GM12878 (cell line): Measurements from ENCODE around the gene STAT5A. TPM values are rescaled to one million over a fixed set of nuclear protein-coding genes. Genes with fewer than 3 reads are reported as not detected.

ENCODE experiments used
- ATAC-seq: fragments of 200-7000 bp; cut with Tn5 transposase; 3 replicates; pipeline ENCODE4 v1.9.1; 2020; ENCODE audit warnings: mild to moderate bottlenecking, moderate library complexity
- BruUV-seq: library from RNA; stranded (reverse); fragments of 400-500 nt; replicated peaks from 2 replicates; lab custom pipeline; 2021; lab: Mats Ljungman, UMichigan
- CTCF ChIA-PET: fragments of 300-600 bp; sonication (Branson Sonifier 250); formaldehyde crosslinking; extraction: SDS; loops from one replicate; lab custom pipeline; 2021; ENCODE audit warnings: inconsistent platforms; lab: Yijun Ruan, JAX
- POLR2A ChIA-PET: fragments of 350-600 bp; formaldehyde crosslinking; extraction: SDS; loops from one replicate; lab custom pipeline; 2021; ENCODE audit warnings: inconsistent platforms; lab: Charles Lee
- RAD21 ChIA-PET: fragments of 300-600 bp; sonication (Branson Sonifier 250); formaldehyde crosslinking; loops from one replicate; lab custom pipeline; 2023; ENCODE audit warnings: antibody characterized with exemption; ENCODE audit not compliant: unreplicated experiment; lab: Charles Lee
- SMC1A ChIA-PET: fragments of 300-600 bp; sonication (Branson Sonifier 250); formaldehyde crosslinking; loops from one replicate; lab custom pipeline; 2023; ENCODE audit not compliant: unreplicated experiment, uncharacterized antibody; lab: Charles Lee
- DNase-seq: peaks from one replicate; pipeline ENCODE4 v3.0.0-alpha.2; 2011; ENCODE audit warnings: low read depth, low spot score
- FAIRE-seq: peaks from 3 replicates; lab custom pipeline; 2011; peaks lifted over from hg19 to GRCh38; lab: Jason Lieb, UNC
- H2AFZ ChIP-seq: 2 replicates; pipeline ENCODE4 v1.6.0; 2011; ENCODE audit warnings: low read depth, low read length, control low read depth; ENCODE audit not compliant: control insufficient read depth
- H3K27ac ChIP-seq: 2 replicates; pipeline ENCODE4 v1.5.1; 2011; ENCODE audit warnings: control low read depth; ENCODE audit not compliant: control insufficient read depth, insufficient read depth
- H3K27me3 ChIP-seq, 2 experiments: replicated peaks in 1 of 2; 2 replicates each; pipeline versions ENCODE4 v1.6.0 to v1.6.1; 2011; ENCODE audit warnings: low read length in 1 of 2; ENCODE audit not compliant: control insufficient read depth in 2 of 2, insufficient read depth in 2 of 2
- H3K36me3 ChIP-seq, 2 experiments: 2 replicates each; pipeline ENCODE4 v1.5.1; 2011; ENCODE audit warnings: low read length in 1 of 2; ENCODE audit not compliant: control insufficient read depth in 2 of 2, insufficient read depth in 2 of 2
- H3K4me1 ChIP-seq: 2 replicates; pipeline ENCODE4 v1.6.1; 2011; ENCODE audit warnings: mild to moderate bottlenecking, low read length, moderate library complexity, mixed read lengths; ENCODE audit not compliant: control insufficient read depth, insufficient read depth
- H3K4me2 ChIP-seq: 2 replicates; pipeline ENCODE4 v1.6.0; 2011; ENCODE audit warnings: control low read depth; ENCODE audit not compliant: control insufficient read depth, insufficient read depth
- H3K4me3 ChIP-seq: fragments of 200-600 bp; sonication (generic); 2 replicates; pipeline ENCODE4 v1.5.1; 2016
- H3K79me2 ChIP-seq: 2 replicates; pipeline ENCODE4 v1.6.0; 2011; ENCODE audit warnings: low read length; ENCODE audit not compliant: control insufficient read depth, insufficient read depth
- H3K9ac ChIP-seq: 2 replicates; pipeline ENCODE4 v1.8.0; 2011; ENCODE audit warnings: low read length, control low read depth, mixed read lengths; ENCODE audit not compliant: control insufficient read depth, insufficient read depth
- H3K9me3 ChIP-seq: replicated peaks from 3 replicates; pipeline ENCODE4 v1.5.1; 2011; ENCODE audit warnings: mild to moderate bottlenecking, low read length; ENCODE audit not compliant: control insufficient read depth, insufficient read depth
- H4K20me1 ChIP-seq: 2 replicates; pipeline ENCODE4 v1.6.0; 2011; ENCODE audit not compliant: control insufficient read depth, insufficient read depth
- E2F4 ChIP-seq: IDR thresholded peaks from 2 replicates; pipeline ENCODE4 v1.6.1; 2012; ENCODE audit warnings: low read depth, low read length, improper control_type of control experiment
- HSF1 ChIP-seq: fragments of 150-350 bp; IDR thresholded peaks from 2 replicates; pipeline ENCODE4 v1.6.1; 2014; ENCODE audit warnings: mild to moderate bottlenecking, low read depth, low read length
- JUNB ChIP-seq: IDR thresholded peaks from 2 replicates; pipeline ENCODE4 v1.6.1; 2016; ENCODE audit warnings: antibody characterized with exemption, mild to moderate bottlenecking
- MTA3 ChIP-seq: IDR thresholded peaks from 2 replicates; pipeline ENCODE4 v1.6.1; 2012; ENCODE audit warnings: low read length, inconsistent platforms, borderline replicate concordance
- MXI1 ChIP-seq: fragments of 150-350 bp; IDR thresholded peaks from 2 replicates; pipeline ENCODE4 v1.6.1; 2011; ENCODE audit warnings: low read depth, mild to moderate bottlenecking, inconsistent platforms, low read length, improper control_type of control experiment
- NFIC ChIP-seq: IDR thresholded peaks from 2 replicates; pipeline ENCODE4 v1.6.1; 2012; ENCODE audit warnings: low read depth, mild to moderate bottlenecking, inconsistent platforms, low read length, moderate library complexity
- POLR2A ChIP-seq: IDR thresholded peaks from 2 replicates; pipeline ENCODE4 v1.6.1; 2011; ENCODE audit warnings: low read depth, mild to moderate bottlenecking, low read length
- RB1 ChIP-seq: fragments of 450-650 bp; formaldehyde crosslinking; IDR thresholded peaks from 2 replicates; pipeline ENCODE4 v1.6.1; 2017; ENCODE audit warnings: mild to moderate bottlenecking, borderline replicate concordance
- RELB ChIP-seq: fragments of 450-650 bp; IDR thresholded peaks from 2 replicates; pipeline ENCODE4 v1.6.1; 2017; ENCODE audit warnings: low read depth, mild to moderate bottlenecking, moderate library complexity
- TAF1 ChIP-seq: IDR thresholded peaks from 2 replicates; pipeline ENCODE4 v1.6.1; 2011; ENCODE audit warnings: mild to moderate bottlenecking, low read depth, low read length, borderline replicate concordance
- TCF7 ChIP-seq: IDR thresholded peaks from 2 replicates; pipeline ENCODE4 v1.6.1; 2014; ENCODE audit warnings: antibody characterized with exemption, borderline replicate concordance
- ZBTB33 ChIP-seq: fragments of 450-650 bp; IDR thresholded peaks from 2 replicates; pipeline ENCODE4 v1.6.1; 2017; ENCODE audit warnings: mild to moderate bottlenecking
- ZNF622 ChIP-seq: fragments of 450-650 bp; IDR thresholded peaks from 2 replicates; pipeline ENCODE4 v1.6.1; 2017; ENCODE audit warnings: mild to moderate bottlenecking, inconsistent platforms
- WGBS: methylation state at CpG from one replicate; pipeline ENCODE4 v1.1.6; 2016; ENCODE audit warnings: low lambda C conversion rate; ENCODE audit not compliant: insufficient replicate concordance, insufficient coverage; ENCODE audit errors: missing lambda C conversion rate; 5-methylcytosine and 5-hydroxymethylcytosine counted together
- in situ Hi-C: fragments of 300-500 bp; cut with MboI; formaldehyde crosslinking; loops from 9 replicates; pipeline ENCODE4 v1.14.3; 2018; ENCODE audit warnings: mixed read lengths
- intact Hi-C: fragments of 100-400 bp; cut with micrococcal nuclease; formaldehyde crosslinking; loops from one replicate; pipeline ENCODE4 v1.14.2; 2022; ENCODE audit not compliant: unreplicated experiment
- polyA plus RNA-seq, 11 experiments: library from polyadenylated mRNA; depleted of rRNA in 4 of 11; unstranded in 6 of 11; stranded (reverse) in 5 of 11; fragments of >200 nt; fragmentation: Nextera tagmentation in 4 of 11; fragmentation: Illumina TruSeq in 1 of 11; extraction: Ambion mirVana in 4 of 11; extraction: Trizol in 1 of 11; gene quantifications; 1 replicate in 1 of 11; 2 replicates in 10 of 11; pipeline versions ENCODE4 v1.2.1 to v1.2.3, GENCODE V29; 2011 to 2016; ENCODE audit warnings: inconsistent platforms in 2 of 11, missing spikeins in 2 of 11, low read depth in 1 of 11
- total RNA-seq, 4 experiments: library from RNA; depleted of rRNA in 3 of 4; stranded (reverse); fragments of >200 nt in 3 of 4; fragmentation: Illumina TruSeq in 1 of 4; extraction: Trizol in 1 of 4; gene quantifications; 2 replicates each; pipeline versions ENCODE4 v1.2.1 to v1.2.3, GENCODE V29; 2013 to 2021

STAT5A gene
- total and polyA plus RNA-seq, 10 of the 15 experiments (the other 5 are each of a cell fraction or from before 2014, with no cell fraction given): 14.8 to 86.4 (median 41.5) TPM

- no peak overlapping the region for H3K4me3 ChIP-seq
Measured at GRCh38 chr17:42311240-42312034, 23.1 kb downstream of the STAT5A start.

More at GRCh38 chr17:42311240-42312034, 23.1 kb downstream of the STAT5A start:
- H3K27me3 ChIP-seq: no peaks in the 10 kb centered on the region
- in situ Hi-C loops: no loop called here
- no peak overlapping the region for H2AFZ ChIP-seq
- RAD21 ChIA-PET: interaction anchor here (1.3 to 21.1 kb wide), 6 partner anchors 9 to 116 kb away, joined by 4 to 373 read pairs (median 7); no protein-coding TSS in a partner anchor
- H3K4me1 ChIP-seq: peaks cover 43% of the 10 kb centered on the region
- CTCF ChIA-PET: interaction anchor here (0.6 to 22.1 kb wide), 16 partner anchors 11 to 216 kb away, joined by 3 to 732 read pairs (median 3); partner anchors contain the start of genes GHDC and STAT3
- peaks cover 14 to 19% of the 10 kb centered on the region in 2 experiments; a peak in 3 of 4 replicates for H3K36me3 ChIP-seq
- no peaks in the 10 kb centered on the region for H4K20me1 ChIP-seq
- TSS peak; percentile 81 for BruUV-seq
- DNase-seq: no peak
- intact Hi-C loops: loop anchor here (2.0 kb wide), 1 partner anchor 95 kb away; no protein-coding TSS in a partner anchor
- SMC1A ChIA-PET: interaction anchor here (0.7 to 23.8 kb wide), 6 partner anchors 9 to 89 kb away, joined by 3 to 528 read pairs (median 4); partner anchors contain the start of gene STAT3
- no peak for FAIRE-seq
- peak overlapping the region; percentile 53 for H3K27ac ChIP-seq
- H3K79me2 ChIP-seq: no peaks in the 10 kb centered on the region
- POLR2A ChIA-PET: interaction anchor here (0.5 to 1.6 kb wide), 4 partner anchors 11 to 1438 kb away, joined by 3 to 5 read pairs (median 4); no protein-coding TSS in a partner anchor
- H3K9ac ChIP-seq: no peak overlapping the region
- ATAC-seq: no peak
- TF ChIP-seq TCF7 (no peak), RELB (no peak), RB1 (no peak), ZNF622 (no peak), ZBTB33 (no peak), MTA3 (peak; percentile 44; the same call in 1 of the 2 replicates), JUNB (no peak), TAF1 (no peak), HSF1 (no peak), NFIC (no peak), POLR2A (0 out of 2 replicates have a peak, but pooled peaks have one; percentile 31), E2F4 (no peak), MXI1 (no peak)
- peak overlapping the region; percentile 54; the same call in 1 of the 2 replicates for H3K4me2 ChIP-seq
- WGBS: 92% methylated on average over 19 of the region's 19 CpGs
- H3K9me3 ChIP-seq: no peaks in the 10 kb centered on the region
